Mucosa of descending colon (tissue), 3 donors: ENCODE results near the gene CFLAR. TPM values are rescaled to one million over a fixed set of nuclear protein-coding genes. Genes with fewer than 3 reads are reported as not detected.

Experiments used
- ATAC-seq: fragments of 200-7000 bp; cut with Tn5 transposase; one replicate; pipeline ENCODE4 v1.9.1; 2020; ENCODE audit warnings: mild to moderate bottlenecking, moderate library complexity
- DNase-seq, 3 donors: peaks; one replicate each; pipeline ENCODE4 v3.0.0-alpha.2; 2020
- H3K36me3 ChIP-seq: fragments of 200-600 bp; one replicate; pipeline ENCODE4 v1.8.0; 2021; ENCODE audit warnings: low read depth, mild to moderate bottlenecking
- H3K4me1 ChIP-seq: fragments of 200-600 bp; one replicate; pipeline ENCODE4 v1.8.0; 2021; ENCODE audit warnings: low read depth, mild to moderate bottlenecking
- H3K4me3 ChIP-seq: fragments of 200-600 bp; one replicate; pipeline ENCODE4 v1.8.0; 2021; ENCODE audit warnings: mild to moderate bottlenecking
- H3K9me3 ChIP-seq: fragments of 200-600 bp; one replicate; pipeline ENCODE4 v1.8.0; 2021; ENCODE audit warnings: mild to moderate bottlenecking
- CTCF ChIP-seq: fragments of 200-600 bp; IDR thresholded peaks from one replicate; pipeline ENCODE4 v1.8.0; 2022; ENCODE audit warnings: antibody characterized with exemption, mild to moderate bottlenecking
- intact Hi-C, 2 donors: fragments of 100-400 bp; cut with DNase I in 1 of 2; cut with micrococcal nuclease in 1 of 2; formaldehyde crosslinking; loops; one replicate each; pipeline versions ENCODE4 v1.11.0 to v1.11.1; 2022; cut with DNase I, micrococcal nuclease
- total RNA-seq, 3 donors: library from RNA; stranded (reverse); fragmentation: NEBNext Ultra II Directional in 2 of 3; extraction: Animal tissue kit (Norgen Biotek cat#: 25700) in 2 of 3; gene quantifications; one replicate each; pipeline versions ENCODE4 v1.2.1 to v1.2.4, GENCODE V29; 2021 to 2023
- donor health status: DM: no; HTN: no; CAD: no; lungs with moderate emphysema.
- donor health status: DM: no; HTN: no; CAD: no.
- donor health status: DM: no; HTN: yes; CAD: no.

The CFLAR gene
- total RNA-seq, 3 donors from 2014 or later: 161 to 171 (median 166) TPM

GRCh38 chr2:201223089-201224073, 107.4 kb downstream of the CFLAR start:
- DNase-seq: no peak
- H3K4me1 ChIP-seq: peaks cover 15% of the 10 kb centered on the region
- no peak for ATAC-seq
- no peaks in the 10 kb centered on the region for H3K36me3 ChIP-seq
- intact Hi-C loops: no loop called here
- H3K4me3 ChIP-seq: no peak overlapping the region
- no peak for TF ChIP-seq CTCF
- no peaks in the 10 kb centered on the region for H3K9me3 ChIP-seq

Other genes with a start within 250 kb of the CFLAR start
- 10 to 100 TPM; 25.0 to 30.4 (median 28.0) TPM for gene PPIL3, start 227.1 kb upstream of the CFLAR start, total RNA-seq
- gene NIF3L1, start 226.8 kb upstream of the CFLAR start, total RNA-seq: 10 to 100 TPM; 19.2 to 28.1 (median 26.7) TPM
- gene ORC2, start 152.5 kb upstream of the CFLAR start, total RNA-seq: 10 to 100 TPM; 29.6 to 51.1 (median 32.2) TPM
- gene HYCC2, start 44.5 kb upstream of the CFLAR start, total RNA-seq: 10 to 100 TPM; 33.2 to 55.6 (median 48.2) TPM
- gene NDUFB3, start 44.2 kb upstream of the CFLAR start, total RNA-seq: 100 to 1,000 TPM; 100 to 145 (median 134) TPM
- gene CASP10, start 67.0 kb downstream of the CFLAR start, total RNA-seq: 10 to 100 TPM; 38.6 to 66.1 (median 58.5) TPM
- 10 to 100 TPM; 38.4 to 49.8 (median 48.9) TPM for gene CASP8, start 144.4 kb downstream of the CFLAR start, total RNA-seq
- 1 to 10 TPM in 2 of 3 donors, under 1 TPM in 1; 0.93 to 3.5 (median 2.1) TPM for gene FLACC1, start 241.2 kb downstream of the CFLAR start, total RNA-seq